Skeletal muscle tissue (tissue), 4 donors: Measurements from ENCODE around the gene EHD2. TPM values are rescaled to one million over a fixed set of nuclear protein-coding genes. Genes with fewer than 3 reads are reported as not detected.

Source experiments
- H3K27ac ChIP-seq: one replicate; pipeline ENCODE4 v1.7.0; 2013; ENCODE audit warnings: mild to moderate bottlenecking, low read depth, low read length, inconsistent platforms
- H3K27me3 ChIP-seq, 3 donors: one replicate each; pipeline ENCODE4 v1.7.0; 2013; ENCODE audit warnings: low read length in 3 of 3; ENCODE audit not compliant: control insufficient read depth in 3 of 3, insufficient read depth in 3 of 3
- H3K36me3 ChIP-seq, 3 donors: one replicate each; pipeline ENCODE4 v1.7.0; 2013; ENCODE audit warnings: low read length in 3 of 3; ENCODE audit not compliant: control insufficient read depth in 3 of 3, insufficient read depth in 3 of 3
- H3K4me1 ChIP-seq, 3 donors: one replicate each; pipeline ENCODE4 v1.7.0; 2013; ENCODE audit warnings: low read length in 3 of 3, mild to moderate bottlenecking in 3 of 3; ENCODE audit not compliant: control insufficient read depth in 3 of 3, insufficient read depth in 3 of 3
- H3K4me3 ChIP-seq, 3 donors: one replicate each; pipeline ENCODE4 v1.7.0; 2013; ENCODE audit warnings: low read length in 3 of 3
- H3K9ac ChIP-seq, 3 donors: one replicate each; pipeline ENCODE4 v1.7.0; 2013; ENCODE audit warnings: low read length in 3 of 3, mild to moderate bottlenecking in 3 of 3, moderate library complexity in 2 of 3, low read depth in 1 of 3
- H3K9me3 ChIP-seq, 3 donors: one replicate each; pipeline ENCODE4 v1.7.0; 2013; ENCODE audit warnings: low read length in 3 of 3; ENCODE audit not compliant: control insufficient read depth in 3 of 3
- total RNA-seq: library from RNA; depleted of rRNA; stranded (reverse); fragments of >200 nt; gene quantifications from one replicate; pipeline ENCODE4 v1.2.3, GENCODE V29; 2014
- donor health status: Osteomylitis.

EHD2 gene
- total RNA-seq, 1 donor from 2014 or later = 63.2 TPM

GRCh38 chr19:47697863-47698609 is 15.2 kb upstream of the EHD2 start:
- Histone ChIP-seq H3K9ac (peak overlapping the region in 2 of 3 donors; percentile 32 to 45), H3K27ac (no peak overlapping the region), H3K36me3 (peaks cover 26 to 34% (median 33%) of the 10 kb centered on the region in 3 donors)

GRCh38 chr19:47698631-47699359 is 14.4 kb upstream of the EHD2 start:
- no peak overlapping the region for H3K4me3 ChIP-seq
- no peak overlapping the region for H3K27ac ChIP-seq

More at GRCh38 chr19:47697863-47698609, 15.2 kb upstream of the EHD2 start:
- H3K4me1 ChIP-seq = peaks cover 4 to 5% (median 4%) of the 10 kb centered on the region in 3 donors
- no peaks in the 10 kb centered on the region for H3K9me3 ChIP-seq
- no peaks in the 10 kb centered on the region for H3K27me3 ChIP-seq
- no peak overlapping the region for H3K4me3 ChIP-seq

GRCh38 chr19:47699360-47699917 is 13.8 kb upstream of the EHD2 start:
- H3K9ac ChIP-seq = no peak overlapping the region
- no peak overlapping the region for H3K4me3 ChIP-seq
- no peaks in the 10 kb centered on the region for H3K9me3 ChIP-seq
- peaks cover 29 to 39% (median 33%) of the 10 kb centered on the region in 3 donors for H3K36me3 ChIP-seq
- H3K27me3 ChIP-seq = no peaks in the 10 kb centered on the region
- H3K27ac ChIP-seq = no peak overlapping the region
- peaks cover 4 to 5% (median 4%) of the 10 kb centered on the region in 3 donors for H3K4me1 ChIP-seq

More at GRCh38 chr19:47698631-47699359, 14.4 kb upstream of the EHD2 start:
- H3K36me3 ChIP-seq = peaks cover 29 to 37% (median 33%) of the 10 kb centered on the region in 3 donors
- H3K9ac ChIP-seq = no peak overlapping the region
- peaks cover 4 to 5% (median 4%) of the 10 kb centered on the region in 3 donors for H3K4me1 ChIP-seq
- H3K27me3 ChIP-seq = no peaks in the 10 kb centered on the region
- no peaks in the 10 kb centered on the region for H3K9me3 ChIP-seq

GRCh38 chr19:47700934-47701716 is 12.1 kb upstream of the EHD2 start:
- peaks cover 26 to 32% (median 30%) of the 10 kb centered on the region in 3 donors for H3K36me3 ChIP-seq
- no peaks in the 10 kb centered on the region for H3K27me3 ChIP-seq
- no peak overlapping the region for H3K27ac ChIP-seq
- no peak overlapping the region for H3K4me3 ChIP-seq
- H3K9me3 ChIP-seq = no peaks in the 10 kb centered on the region
- H3K4me1 ChIP-seq = peaks cover 4 to 5% (median 4%) of the 10 kb centered on the region in 3 donors
- no peak overlapping the region for H3K9ac ChIP-seq

- H3K27me3 ChIP-seq = no peaks in the 10 kb centered on the region
- peaks cover 4 to 5% (median 4%) of the 10 kb centered on the region in 3 donors for H3K4me1 ChIP-seq
- no peak overlapping the region for H3K27ac ChIP-seq
- H3K9ac ChIP-seq = no peak overlapping the region
- no peak overlapping the region for H3K4me3 ChIP-seq
- peaks cover 22 to 32% (median 28%) of the 10 kb centered on the region in 3 donors for H3K36me3 ChIP-seq
- H3K9me3 ChIP-seq = no peaks in the 10 kb centered on the region
These were observed 11.3 kb upstream of the EHD2 start for GRCh38 chr19:47701717-47702552.

GRCh38 chr19:47702671-47703070 is 10.6 kb upstream of the EHD2 start:
- Histone ChIP-seq H3K36me3 (peaks cover 22 to 32% (median 28%) of the 10 kb centered on the region in 3 donors), H3K27me3 (no peaks in the 10 kb centered on the region), H3K9me3 (no peaks in the 10 kb centered on the region), H3K9ac (no peak overlapping the region), H3K4me3 (no peak overlapping the region), H3K27ac (no peak overlapping the region), H3K4me1 (peaks cover 4 to 7% (median 4%) of the 10 kb centered on the region in 3 donors)

GRCh38 chr19:47703301-47703700 is 9.9 kb upstream of the EHD2 start:
- Histone ChIP-seq H3K27ac (no peak overlapping the region), H3K9ac (no peak overlapping the region), H3K36me3 (peaks cover 22 to 26% (median 25%) of the 10 kb centered on the region in 3 donors), H3K9me3 (no peaks in the 10 kb centered on the region), H3K27me3 (no peaks in the 10 kb centered on the region), H3K4me1 (peaks cover 0 to 3% (median 0%) of the 10 kb centered on the region in 3 donors), H3K4me3 (no peak overlapping the region)

GRCh38 chr19:47704024-47704423 is 9.2 kb upstream of the EHD2 start:
- no peak overlapping the region for H3K4me3 ChIP-seq
- H3K9ac ChIP-seq = no peak overlapping the region
- H3K4me1 ChIP-seq = peaks cover 0 to 3% (median 0%) of the 10 kb centered on the region in 3 donors
- H3K9me3 ChIP-seq = no peaks in the 10 kb centered on the region
- H3K36me3 ChIP-seq = peaks cover 17 to 19% (median 18%) of the 10 kb centered on the region in 3 donors
- H3K27me3 ChIP-seq = no peaks in the 10 kb centered on the region
- no peak overlapping the region for H3K27ac ChIP-seq

GRCh38 chr19:47704656-47705055 is 8.6 kb upstream of the EHD2 start:
- Histone ChIP-seq H3K9me3 (no peaks in the 10 kb centered on the region), H3K9ac (no peak overlapping the region), H3K27ac (no peak overlapping the region)

More at GRCh38 chr19:47704656-47705055, 8.6 kb upstream of the EHD2 start:
- Histone ChIP-seq H3K27me3 (no peaks in the 10 kb centered on the region), H3K4me1 (peaks cover 0 to 3% (median 0%) of the 10 kb centered on the region in 3 donors), H3K4me3 (no peak overlapping the region), H3K36me3 (peaks cover 13 to 14% (median 14%) of the 10 kb centered on the region in 3 donors)
